Epithelial cell of proximal tubule (primary cell): ENCODE measurements around the gene RNF157. TPM values are rescaled to one million over a fixed set of nuclear protein-coding genes. Genes with fewer than 3 reads are reported as not detected.
A peak's percentile ranks its signal among the peaks of the same experiment; 100 is the strongest.

Experiments used
- DNase-seq: peaks from one replicate; pipeline ENCODE4 v3.0.0-alpha.2; 2011; ENCODE audit warnings: low read depth
- H3K4me3 ChIP-seq: 2 replicates; pipeline ENCODE4 v1.5.1; 2011; ENCODE audit warnings: low read depth, mild to moderate bottlenecking, low read length
- CTCF ChIP-seq: conservative IDR thresholded peaks from 2 replicates; pipeline ENCODE4 v1.5.1; 2012; ENCODE audit warnings: low read depth, mild to moderate bottlenecking, low read length
- total RNA-seq: library from RNA; depleted of rRNA; stranded (reverse); fragments of >200 nt; gene quantifications from 2 replicates; pipeline ENCODE4 v1.2.3, GENCODE V29; 2015

The RNF157 gene
- total RNA-seq, 1 donor from 2014 or later: 10.0 TPM

- H3K4me3 ChIP-seq: no peak overlapping the region
- no peak for TF ChIP-seq CTCF
- DNase-seq: no peak
Observed at GRCh38 chr17:76122431-76123190, 117.7 kb downstream of the RNF157 start.

GRCh38 chr17:76121932-76122430 lies 118.3 kb downstream of the RNF157 start:
- DNase-seq: no peak
- no peak for TF ChIP-seq CTCF
- H3K4me3 ChIP-seq: peak overlapping the region; percentile 33

- no peak overlapping the region for H3K4me3 ChIP-seq
- DNase-seq: no peak
- TF ChIP-seq CTCF: no peak
Observed at GRCh38 chr17:76120658-76121008, 119.7 kb downstream of the RNF157 start.

- no peak for TF ChIP-seq CTCF
- DNase-seq: no peak
- H3K4me3 ChIP-seq: no peak overlapping the region
Observed at GRCh38 chr17:76119409-76120371, 120.6 kb downstream of the RNF157 start.

- no peak overlapping the region for H3K4me3 ChIP-seq
- TF ChIP-seq CTCF: no peak
- DNase-seq: no peak
Observed at GRCh38 chr17:76115138-76115754, 125.0 kb downstream of the RNF157 start.

- no peak for DNase-seq
- TF ChIP-seq CTCF: no peak
- no peak overlapping the region for H3K4me3 ChIP-seq
Observed at GRCh38 chr17:76111956-76112355, 128.3 kb downstream of the RNF157 start.
